Neuron (in vitro differentiated cells): Measurements from ENCODE around the gene CEP170B.
"Not testable (repeated sequence)": the region's sequence is repeated elsewhere in the genome, so short reads cannot be mapped to it uniquely, and the experiment has no call there.

Experiments used
- H2AFZ ChIP-seq: one replicate; pipeline ENCODE4 v1.6.1; 2013; ENCODE audit warnings: low read depth, mild to moderate bottlenecking, inconsistent platforms, low read length, moderate library complexity
- H3K27me3 ChIP-seq: one replicate; pipeline ENCODE4 v1.6.1; 2013; ENCODE audit warnings: low read length; ENCODE audit not compliant: insufficient read depth
- H3K36me3 ChIP-seq: one replicate; pipeline ENCODE4 v1.6.1; 2013; ENCODE audit warnings: low read length; ENCODE audit not compliant: insufficient read depth
- H3K4me1 ChIP-seq: one replicate; pipeline ENCODE4 v1.6.1; 2013; ENCODE audit warnings: low read length; ENCODE audit not compliant: insufficient read depth
- H3K4me3 ChIP-seq: 2 replicates; pipeline ENCODE4 v1.5.1; 2013; ENCODE audit warnings: mild to moderate bottlenecking, low read length, moderate library complexity
- H3K9me3 ChIP-seq: one replicate; pipeline ENCODE4 v1.6.1; 2013; ENCODE audit warnings: low read length

CEP170B gene

GRCh38 chr14:104855532-104856090, 9.5 kb upstream of the CEP170B start:
- Histone ChIP-seq H3K4me3 (no peak overlapping the region), H3K36me3 (no peaks in the 10 kb centered on the region), H3K27me3 (peaks cover 16% of the 10 kb centered on the region), H2AFZ (no peak overlapping the region), H3K9me3 (peaks cover 4% of the 10 kb centered on the region), H3K4me1 (peaks cover 7% of the 10 kb centered on the region)

- peaks cover 7% of the 10 kb centered on the region for H3K4me1 ChIP-seq
- H3K9me3 ChIP-seq = peaks cover 7% of the 10 kb centered on the region
- no peak overlapping the region for H2AFZ ChIP-seq
- no peaks in the 10 kb centered on the region for H3K36me3 ChIP-seq
- no peak overlapping the region for H3K4me3 ChIP-seq
- H3K27me3 ChIP-seq = peaks cover 16% of the 10 kb centered on the region
These were observed 8.8 kb upstream of the CEP170B start for GRCh38 chr14:104856157-104856868.

- H3K36me3 ChIP-seq = no peaks in the 10 kb centered on the region
- no peak overlapping the region for H3K4me3 ChIP-seq
- peaks cover 12% of the 10 kb centered on the region for H3K27me3 ChIP-seq
- H2AFZ ChIP-seq = no peak overlapping the region
- peaks cover 7% of the 10 kb centered on the region for H3K4me1 ChIP-seq
- peaks cover 9% of the 10 kb centered on the region for H3K9me3 ChIP-seq
These were observed 7.9 kb upstream of the CEP170B start for GRCh38 chr14:104856869-104857860.

DNA sequence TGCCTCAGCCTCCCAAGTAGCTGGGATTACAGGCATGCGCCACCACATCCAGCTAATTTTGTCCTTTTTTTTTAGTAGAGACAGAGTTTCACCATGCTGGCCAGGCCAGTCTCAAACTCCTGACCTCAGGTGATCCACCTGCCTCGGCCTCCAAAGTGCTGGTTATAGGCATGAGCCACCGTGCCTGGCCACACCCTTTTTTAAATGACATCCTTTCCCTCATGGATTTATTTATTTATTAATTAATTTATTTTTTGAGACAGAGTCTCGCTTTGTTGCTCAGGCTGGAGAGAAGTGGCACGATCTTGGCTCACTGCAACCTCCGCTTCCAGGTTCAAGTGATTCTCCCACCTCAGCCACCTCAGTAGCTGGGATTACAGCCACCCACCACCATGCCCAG, 7.1 kb upstream of the CEP170B start:
- H3K4me1 ChIP-seq, H2AFZ ChIP-seq, H3K4me3 ChIP-seq, H3K9me3 ChIP-seq, H3K36me3 ChIP-seq: not testable (repeated sequence)
- peaks cover 16% of the 10 kb centered on the region for H3K27me3 ChIP-seq

- H3K27me3 ChIP-seq = peaks cover 15% of the 10 kb centered on the region
- H3K4me3 ChIP-seq = no peak overlapping the region
- H3K4me1 ChIP-seq = peaks cover 7% of the 10 kb centered on the region
- peaks cover 11% of the 10 kb centered on the region for H3K9me3 ChIP-seq
- H3K36me3 ChIP-seq = no peaks in the 10 kb centered on the region
- no peak overlapping the region for H2AFZ ChIP-seq
These were observed 6.1 kb upstream of the CEP170B start for GRCh38 chr14:104858811-104859426.

DNA sequence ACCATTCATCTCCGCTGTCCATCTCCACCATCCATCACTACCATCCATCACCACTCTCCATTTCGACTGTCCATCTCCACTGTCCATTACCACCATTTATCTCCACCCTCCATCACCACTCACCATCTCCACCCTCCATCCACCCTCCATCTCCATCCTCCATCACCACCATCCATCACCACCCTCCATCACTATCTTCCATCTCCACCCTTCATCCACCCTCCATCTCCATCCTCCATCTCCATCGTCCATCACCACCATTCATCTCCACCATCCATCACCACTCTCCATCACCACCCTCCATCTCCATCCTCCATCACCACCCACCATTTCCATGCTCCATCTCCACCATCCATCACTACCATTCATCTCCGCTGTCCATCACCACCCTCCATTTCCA, 5.2 kb upstream of the CEP170B start:
- Histone ChIP-seq H3K27me3 (peaks cover 23% of the 10 kb centered on the region), H3K9me3 (peaks cover 11% of the 10 kb centered on the region), H2AFZ (no peak overlapping the region), H3K4me3 (no peak overlapping the region), H3K36me3 (no peaks in the 10 kb centered on the region), H3K4me1 (peaks cover 13% of the 10 kb centered on the region)

GRCh38 chr14:104860414-104860813, 4.7 kb upstream of the CEP170B start:
- Histone ChIP-seq H3K27me3 (peaks cover 23% of the 10 kb centered on the region), H3K4me3 (no peak overlapping the region), H3K4me1 (peaks cover 13% of the 10 kb centered on the region), H2AFZ (no peak overlapping the region), H3K36me3 (no peaks in the 10 kb centered on the region), H3K9me3 (peaks cover 11% of the 10 kb centered on the region)

GRCh38 chr14:104863131-104863862, 1.8 kb upstream of the CEP170B start:
- Histone ChIP-seq H3K27me3 (peaks cover 23% of the 10 kb centered on the region), H3K4me1 (peaks cover 14% of the 10 kb centered on the region), H3K4me3 (no peak overlapping the region)

GRCh38 chr14:104863923-104864266, 1.2 kb upstream of the CEP170B start:
- peaks cover 11% of the 10 kb centered on the region for H3K9me3 ChIP-seq
- H3K4me3 ChIP-seq = no peak overlapping the region
- H3K36me3 ChIP-seq = no peaks in the 10 kb centered on the region
- H3K27me3 ChIP-seq = peaks cover 23% of the 10 kb centered on the region
- H2AFZ ChIP-seq = no peak overlapping the region
- peaks cover 14% of the 10 kb centered on the region for H3K4me1 ChIP-seq

More at GRCh38 chr14:104863131-104863862, 1.8 kb upstream of the CEP170B start:
- no peak overlapping the region for H2AFZ ChIP-seq
- H3K9me3 ChIP-seq = peaks cover 11% of the 10 kb centered on the region
- H3K36me3 ChIP-seq = no peaks in the 10 kb centered on the region

GRCh38 chr14:104864267-104865080, 594 bp upstream of the CEP170B start:
- Histone ChIP-seq H3K4me3 (peak overlapping the region; percentile 29), H3K9me3 (peaks cover 11% of the 10 kb centered on the region), H3K36me3 (no peaks in the 10 kb centered on the region), H2AFZ (no peak overlapping the region), H3K4me1 (peaks cover 14% of the 10 kb centered on the region), H3K27me3 (peaks cover 23% of the 10 kb centered on the region)

GRCh38 chr14:104865631-104866441, 768 bp downstream of the CEP170B start:
- peaks cover 23% of the 10 kb centered on the region for H3K27me3 ChIP-seq
- no peaks in the 10 kb centered on the region for H3K36me3 ChIP-seq
- peak overlapping the region; percentile 53 for H3K4me3 ChIP-seq
- peak overlapping the region; percentile 71 for H2AFZ ChIP-seq
- H3K9me3 ChIP-seq = peaks cover 7% of the 10 kb centered on the region
- peaks cover 14% of the 10 kb centered on the region for H3K4me1 ChIP-seq
